PC-9 (cell line): ENCODE measurements around the gene C5. TPM values are rescaled to one million over a fixed set of nuclear protein-coding genes. Genes with fewer than 3 reads are reported as not detected.

Experiments
- BruUV-seq: library from RNA; stranded (reverse); fragments of 400-500 nt; replicated peaks from 2 replicates; lab custom pipeline; 2021; lab: Mats Ljungman, UMichigan
- CTCF ChIA-PET: fragments of 300-600 bp; sonication (Branson Sonifier 250); formaldehyde crosslinking; loops from one replicate; lab custom pipeline; 2022; ENCODE audit warnings: antibody characterized with exemption; lab: Charles Lee
- POLR2A ChIA-PET: fragments of 300-600 bp; sonication (Branson Sonifier 250); formaldehyde crosslinking; loops from one replicate; lab custom pipeline; 2022; ENCODE audit warnings: antibody characterized with exemption; ENCODE audit not compliant: unreplicated experiment; lab: Charles Lee
- DNase-seq, 2 experiments: peaks; one replicate each; pipeline versions ENCODE4 v3.0.0 to v3.0.0-alpha.2; 2015 to 2022; ENCODE audit warnings: mixed read lengths in 1 of 2
- H2AFZ ChIP-seq: fragments of 200-600 bp; sonication (generic); 2 replicates; pipeline ENCODE4 v1.8.1; 2017; ENCODE audit warnings: antibody characterized with exemption
- H3F3A ChIP-seq: fragments of 200-600 bp; sonication (generic); 2 replicates; pipeline ENCODE4 v1.8.1; 2017; ENCODE audit warnings: antibody characterized with exemption, mild to moderate bottlenecking, low read depth; ENCODE audit not compliant: insufficient read depth
- H3K27ac ChIP-seq: fragments of 200-600 bp; sonication (generic); 2 replicates; pipeline ENCODE4 v1.6.1; 2016; ENCODE audit warnings: mixed run types
- H3K27me3 ChIP-seq: fragments of 200-600 bp; sonication (generic); 2 replicates; pipeline ENCODE4 v1.6.1; 2016; ENCODE audit warnings: low read depth, mixed run types; ENCODE audit not compliant: insufficient read depth
- H3K36me3 ChIP-seq: fragments of 200-600 bp; sonication (generic); 2 replicates; pipeline ENCODE4 v1.6.1; 2016; ENCODE audit warnings: low read depth, mixed run types
- H3K4me1 ChIP-seq: fragments of 200-600 bp; sonication (generic); replicated peaks from 2 replicates; pipeline ENCODE4 v1.6.1; 2016; ENCODE audit warnings: mixed run types; ENCODE audit not compliant: insufficient read depth
- H3K4me2 ChIP-seq: fragments of 200-600 bp; sonication (generic); 2 replicates; pipeline ENCODE4 v1.6.1; 2017; ENCODE audit warnings: mixed run types
- H3K4me3 ChIP-seq: fragments of 200-600 bp; sonication (generic); 2 replicates; pipeline ENCODE4 v1.6.1; 2016; ENCODE audit warnings: mixed run types
- H3K79me2 ChIP-seq: fragments of 200-600 bp; sonication (generic); 2 replicates; pipeline ENCODE4 v1.6.1; 2017; ENCODE audit warnings: low read depth, mixed run types
- H3K9me2 ChIP-seq: fragments of 200-600 bp; sonication (generic); 2 replicates; pipeline ENCODE4 v1.8.1; 2017; ENCODE audit warnings: mild to moderate bottlenecking; ENCODE audit not compliant: insufficient read depth
- H3K9me3 ChIP-seq: fragments of 200-600 bp; sonication (generic); 2 replicates; pipeline ENCODE4 v1.8.1; 2016; ENCODE audit warnings: low read depth; ENCODE audit not compliant: insufficient read depth
- H4K20me1 ChIP-seq: fragments of 200-600 bp; sonication (generic); 2 replicates; pipeline ENCODE4 v1.8.1; 2017; ENCODE audit not compliant: insufficient read depth
- CTCF ChIP-seq: fragments of 200-600 bp; sonication (generic); conservative IDR thresholded peaks from 2 replicates; pipeline ENCODE4 v1.6.1; 2017; ENCODE audit warnings: mixed run types, antibody characterized with exemption, mild to moderate bottlenecking, moderate library complexity
- EZH2 ChIP-seq: fragments of 200-600 bp; sonication (generic); IDR thresholded peaks from 2 replicates; pipeline ENCODE4 v1.8.0; 2017; ENCODE audit warnings: antibody characterized with exemption, low read depth
- intact Hi-C: fragments of 100-400 bp; cut with micrococcal nuclease; formaldehyde crosslinking; loops from one replicate; pipeline ENCODE4 v1.10.0; 2022; ENCODE audit not compliant: unreplicated experiment
- total RNA-seq: library from RNA; stranded (reverse); gene quantifications from 2 replicates; pipeline ENCODE4 v1.2.3, GENCODE V29; 2021

The C5 gene
- total RNA-seq, 1 experiment from 2014 or later, result 11.5 TPM

GRCh38 chr9:121059513-121059912, 9.4 kb upstream of the C5 start:
- TF ChIP-seq EZH2, result no peak
- H3F3A ChIP-seq, result no peaks in the 10 kb centered on the region
- no peak overlapping the region for H3K4me3 ChIP-seq
- H3K9me2 ChIP-seq, result no peaks in the 10 kb centered on the region
- no peaks in the 10 kb centered on the region for H3K9me3 ChIP-seq
- no peaks in the 10 kb centered on the region for H3K79me2 ChIP-seq
- no peak overlapping the region for H3K4me2 ChIP-seq
- no peaks in the 10 kb centered on the region for H3K27me3 ChIP-seq
- no TSS peak for BruUV-seq
- intact Hi-C loops, result no loop called here
- H2AFZ ChIP-seq, result no peak overlapping the region
- H4K20me1 ChIP-seq, result no peaks in the 10 kb centered on the region
- no peak overlapping the region for H3K27ac ChIP-seq
- no peak for DNase-seq
- ChIA-PET POLR2A (no interaction called here), CTCF (interaction anchor here (0.6 to 2.1 kb wide), 7 partner anchors 11 to 440 kb away, joined by 3 to 20 read pairs (median 3); no protein-coding TSS in a partner anchor)
- no peaks in the 10 kb centered on the region for H3K36me3 ChIP-seq
- H3K4me1 ChIP-seq, result no peaks in the 10 kb centered on the region

- Histone ChIP-seq H3K9me3 (no peaks in the 10 kb centered on the region), H2AFZ (no peak overlapping the region), H3K4me1 (no peaks in the 10 kb centered on the region), H3K27me3 (no peaks in the 10 kb centered on the region), H3F3A (no peaks in the 10 kb centered on the region), H3K4me3 (no peak overlapping the region), H3K4me2 (no peak overlapping the region), H3K36me3 (no peaks in the 10 kb centered on the region), H4K20me1 (no peaks in the 10 kb centered on the region), H3K27ac (no peak overlapping the region), H3K79me2 (no peaks in the 10 kb centered on the region), H3K9me2 (no peaks in the 10 kb centered on the region)
- no peak for DNase-seq
- no TSS peak for BruUV-seq
- TF ChIP-seq CTCF, result no peak
- no peak for TF ChIP-seq EZH2
- ChIA-PET POLR2A (no interaction called here), CTCF (no interaction called here)
- intact Hi-C loops, result no loop called here
Measured at GRCh38 chr9:121057821-121058220, 7.7 kb upstream of the C5 start.

GRCh38 chr9:121055642-121056143, 5.6 kb upstream of the C5 start:
- Histone ChIP-seq H3K36me3 (no peaks in the 10 kb centered on the region), H3K4me3 (no peak overlapping the region), H3K4me1 (no peaks in the 10 kb centered on the region), H3K9me2 (no peaks in the 10 kb centered on the region), H3K4me2 (no peak overlapping the region), H3K9me3 (no peaks in the 10 kb centered on the region), H3K27me3 (no peaks in the 10 kb centered on the region), H3F3A (no peaks in the 10 kb centered on the region), H3K79me2 (no peaks in the 10 kb centered on the region), H2AFZ (no peak overlapping the region), H3K27ac (no peak overlapping the region), H4K20me1 (no peaks in the 10 kb centered on the region)
- ChIA-PET CTCF (interaction anchor here (0.5 kb wide), 1 partner anchor 12 kb away, joined by 4 read pairs; no protein-coding TSS in a partner anchor), POLR2A (no interaction called here)
- no TSS peak for BruUV-seq
- intact Hi-C loops, result no loop called here
- no peak for DNase-seq
- TF ChIP-seq EZH2 (no peak), CTCF (peak; percentile 55)

GRCh38 chr9:121053544-121053943, 3.5 kb upstream of the C5 start:
- Histone ChIP-seq H3K79me2 (no peaks in the 10 kb centered on the region), H3F3A (no peaks in the 10 kb centered on the region), H3K4me1 (no peaks in the 10 kb centered on the region; the same call in 1 of the 2 replicates), H3K4me3 (no peak overlapping the region), H3K36me3 (no peaks in the 10 kb centered on the region), H3K9me3 (no peaks in the 10 kb centered on the region), H2AFZ (no peak overlapping the region), H3K9me2 (no peaks in the 10 kb centered on the region), H3K4me2 (no peak overlapping the region), H4K20me1 (no peaks in the 10 kb centered on the region), H3K27me3 (no peaks in the 10 kb centered on the region), H3K27ac (no peak overlapping the region)
- no peak for DNase-seq
- ChIA-PET POLR2A (no interaction called here), CTCF (no interaction called here)
- no peak for TF ChIP-seq CTCF
- BruUV-seq, result no TSS peak
- intact Hi-C loops, result no loop called here
